Ramos (cell line): ENCODE measurements around the gene CHST11.
"Not testable (repeated sequence)": the region's sequence is repeated elsewhere in the genome, so short reads cannot be mapped to it uniquely, and the experiment has no call there.

Experiments
- in situ Hi-C: fragments of 300-500 bp; cut with MboI; formaldehyde crosslinking; loops from one replicate; pipeline ENCODE4 v1.14.3; 2022; ENCODE audit warnings: low sequenced_read_pairs; ENCODE audit not compliant: unreplicated experiment

Gene CHST11

DNA sequence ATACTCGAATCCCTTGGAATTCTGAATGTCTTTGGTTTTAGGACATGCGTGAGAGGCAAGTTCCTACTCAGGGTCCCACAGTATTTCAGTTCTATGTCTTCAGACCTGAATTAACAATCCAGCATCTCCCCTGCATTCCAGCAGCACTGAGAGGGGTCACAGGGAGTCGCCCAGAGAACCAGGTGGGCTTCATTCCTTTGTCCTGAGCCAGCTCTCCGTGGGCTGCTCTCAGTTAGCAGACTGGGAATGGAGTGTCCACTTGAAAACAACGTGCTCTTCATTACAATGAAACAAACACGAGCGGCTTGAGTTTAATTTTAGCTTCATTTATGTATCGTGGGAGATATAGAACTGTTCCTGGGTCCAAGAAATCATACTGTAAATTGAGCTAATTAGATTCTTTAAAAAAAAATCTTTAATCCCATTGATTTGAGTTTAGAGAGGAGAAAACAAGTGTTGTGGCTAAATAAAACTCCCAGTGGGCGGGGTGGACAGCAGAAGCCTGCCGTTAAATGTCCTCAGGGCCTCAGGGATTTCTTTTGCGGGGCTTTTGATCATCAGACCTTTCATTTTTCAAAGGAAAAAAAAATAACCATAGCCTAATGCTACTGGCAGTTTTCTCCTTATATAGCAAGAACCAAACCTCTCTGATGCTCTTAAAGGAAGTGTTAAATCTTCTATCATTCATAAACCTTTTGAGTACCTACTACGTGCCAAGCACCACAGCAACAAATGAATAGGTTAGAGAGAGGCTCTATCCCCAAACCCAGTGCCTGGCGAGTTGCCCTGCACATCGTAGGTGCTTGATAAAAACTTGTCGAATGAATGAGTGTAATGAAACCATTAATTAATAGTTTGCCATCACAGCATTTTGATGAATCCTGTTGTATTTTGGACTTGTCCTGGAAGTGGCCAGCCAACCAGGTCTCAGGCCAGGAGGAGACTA is 140.4 kb downstream of the CHST11 start:
- in situ Hi-C loops, result no loop called here

DNA sequence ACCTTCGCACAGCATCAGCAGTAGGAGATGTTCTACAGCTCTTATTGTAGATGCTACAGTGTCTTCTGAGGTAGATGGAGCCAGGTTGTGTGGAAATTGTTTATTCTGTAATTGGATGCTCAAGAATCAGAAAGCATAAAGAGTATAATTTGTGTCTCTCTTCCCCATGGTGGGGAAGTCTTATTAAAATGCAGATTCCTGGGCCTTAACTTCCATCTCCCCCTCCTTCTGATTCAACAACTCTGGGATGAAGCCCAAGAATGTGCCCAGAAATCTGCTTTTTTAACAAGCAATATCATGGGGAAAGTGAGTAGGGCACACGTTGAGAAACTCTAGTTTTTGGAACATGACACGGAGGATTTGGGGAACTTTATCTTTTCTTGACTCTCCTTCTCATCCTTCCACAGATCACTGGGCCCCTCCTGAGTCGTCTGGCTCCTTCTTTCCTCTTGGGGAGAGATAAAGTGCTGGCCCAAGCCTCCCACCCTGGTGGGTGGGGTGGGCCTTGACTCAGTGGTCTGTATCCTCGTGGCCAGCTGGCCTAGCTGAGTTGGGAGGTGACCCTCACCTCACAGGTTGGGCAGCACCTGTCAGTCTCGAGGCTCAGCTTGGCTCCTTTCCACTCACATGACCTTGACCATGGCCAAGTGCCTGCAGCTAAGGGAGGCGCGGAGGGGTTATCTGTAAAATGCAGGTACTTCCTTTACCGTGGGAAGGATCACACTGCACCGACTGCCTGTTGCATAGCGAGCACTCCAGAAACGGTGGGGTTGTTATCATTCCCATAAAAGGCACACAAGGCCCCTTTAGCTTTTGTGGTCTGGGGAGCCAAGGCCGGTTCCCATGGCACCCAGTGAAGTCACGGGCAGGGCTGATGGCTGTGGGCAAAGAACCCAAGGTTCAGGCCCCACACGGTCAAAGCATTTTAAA is 141.9 kb downstream of the CHST11 start:
- in situ Hi-C loops, result no loop called here

GRCh38 chr12:104599272-104600035 is 142.7 kb downstream of the CHST11 start:
- in situ Hi-C loops, result no loop called here

- in situ Hi-C loops, result no loop called here
These were observed 143.4 kb downstream of the CHST11 start for GRCh38 chr12:104600036-104600712.

DNA sequence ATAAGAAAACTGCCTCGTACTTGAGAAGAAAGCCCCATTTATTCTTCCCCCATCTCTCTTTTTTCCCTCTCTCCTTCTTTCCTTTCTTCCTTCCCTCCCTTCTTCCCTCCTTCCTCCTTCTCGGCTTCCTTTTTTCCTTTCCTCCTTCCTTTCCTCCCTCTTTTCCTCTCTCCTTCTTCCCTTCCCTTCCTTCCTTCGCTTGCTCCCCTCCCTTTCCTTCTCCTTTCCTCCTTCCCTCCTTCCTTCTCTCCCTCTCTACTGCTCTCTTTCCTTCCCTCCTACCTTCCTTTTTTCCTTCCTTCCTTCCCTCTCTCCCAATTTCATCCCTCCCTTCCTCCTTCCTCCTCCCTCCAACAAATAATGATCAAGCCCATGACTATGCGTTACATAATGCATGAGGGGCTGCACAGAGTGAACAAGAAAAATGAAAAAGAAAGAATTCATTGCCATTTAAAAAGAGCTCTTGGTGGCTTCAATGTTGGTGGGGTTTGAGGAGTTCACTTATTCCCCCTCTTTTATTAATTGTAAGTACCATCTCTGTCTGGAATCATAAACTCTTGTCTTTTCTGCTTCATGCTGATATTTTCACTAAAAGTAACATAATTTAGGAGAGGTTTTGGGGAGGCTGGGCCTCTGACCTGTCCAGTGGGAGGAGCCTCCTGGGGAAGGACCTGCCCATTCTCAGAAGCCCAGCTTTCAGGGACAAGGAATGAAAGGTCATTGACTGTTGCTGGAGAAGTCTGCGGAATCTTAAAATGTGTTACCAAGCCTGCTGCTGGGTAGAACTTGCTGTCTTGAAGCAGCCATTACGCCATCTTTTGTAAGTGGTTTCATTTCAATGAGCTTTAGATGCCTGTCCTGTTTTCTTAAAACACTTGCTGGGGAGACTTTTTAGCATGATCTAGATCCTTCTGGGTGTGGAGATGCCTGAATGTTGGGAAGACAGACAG is 144.3 kb downstream of the CHST11 start:
- in situ Hi-C loops, result no loop called here

DNA sequence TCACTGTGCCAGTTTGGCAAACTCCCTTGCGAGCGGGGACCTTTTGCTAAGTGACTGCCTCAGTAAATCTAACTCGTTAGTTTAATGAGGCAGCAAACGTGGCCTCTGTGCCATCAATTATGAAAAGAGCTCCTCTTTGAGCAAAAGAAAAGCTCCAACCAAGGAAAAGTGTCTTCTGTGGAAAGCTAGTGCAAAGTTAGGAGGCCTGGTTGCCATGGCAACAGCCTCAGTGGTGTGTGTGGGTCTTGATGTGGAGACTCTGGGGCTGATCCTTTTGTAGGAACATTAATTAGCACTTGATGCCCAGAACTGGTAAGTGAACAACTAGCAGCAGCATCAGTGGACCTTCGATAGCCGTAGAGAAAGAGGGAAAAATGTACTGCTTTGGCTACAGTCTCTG is 145.7 kb downstream of the CHST11 start:
- in situ Hi-C loops, result no loop called here

DNA sequence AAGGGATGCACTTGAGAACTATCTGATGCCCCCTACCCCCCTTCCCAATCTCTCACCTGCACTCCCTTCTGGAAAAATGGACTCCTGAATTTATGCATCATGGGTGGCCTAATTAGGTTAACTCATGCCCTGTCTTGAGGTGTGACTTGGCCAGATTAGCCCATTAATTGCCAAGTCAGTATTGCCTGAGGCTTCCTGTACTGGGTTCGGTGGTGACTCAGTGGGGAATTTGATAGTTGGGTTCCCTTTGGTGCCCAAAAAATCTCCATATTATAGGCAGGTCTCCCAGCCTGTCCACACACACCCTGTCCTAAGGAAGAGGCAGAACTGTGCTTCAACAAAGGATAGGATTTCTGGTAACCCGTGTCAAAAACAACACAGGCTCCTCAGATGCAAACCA is 146.1 kb downstream of the CHST11 start:
- in situ Hi-C loops, result no loop called here

DNA sequence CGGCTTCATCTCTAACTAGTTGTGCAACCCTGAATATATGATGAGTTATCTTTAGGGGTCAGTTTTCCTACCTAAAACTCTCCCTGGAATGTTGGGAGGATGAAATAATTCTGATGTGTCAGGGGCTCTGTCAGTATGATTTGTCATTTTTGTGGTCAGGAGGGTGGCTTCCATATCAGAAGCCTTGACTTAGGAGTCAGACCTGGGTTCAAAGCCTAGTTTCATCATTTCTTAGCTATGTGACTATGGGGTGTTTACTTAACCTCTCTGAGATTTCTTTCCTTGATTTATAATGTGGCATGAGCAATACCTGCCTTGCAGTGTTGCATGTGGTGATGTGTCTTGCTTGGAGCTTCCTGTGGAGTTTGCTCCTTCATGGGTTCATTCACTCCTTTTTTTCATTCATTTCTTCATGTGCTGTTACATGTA is 146.8 kb downstream of the CHST11 start:
- in situ Hi-C loops, result no loop called here

DNA sequence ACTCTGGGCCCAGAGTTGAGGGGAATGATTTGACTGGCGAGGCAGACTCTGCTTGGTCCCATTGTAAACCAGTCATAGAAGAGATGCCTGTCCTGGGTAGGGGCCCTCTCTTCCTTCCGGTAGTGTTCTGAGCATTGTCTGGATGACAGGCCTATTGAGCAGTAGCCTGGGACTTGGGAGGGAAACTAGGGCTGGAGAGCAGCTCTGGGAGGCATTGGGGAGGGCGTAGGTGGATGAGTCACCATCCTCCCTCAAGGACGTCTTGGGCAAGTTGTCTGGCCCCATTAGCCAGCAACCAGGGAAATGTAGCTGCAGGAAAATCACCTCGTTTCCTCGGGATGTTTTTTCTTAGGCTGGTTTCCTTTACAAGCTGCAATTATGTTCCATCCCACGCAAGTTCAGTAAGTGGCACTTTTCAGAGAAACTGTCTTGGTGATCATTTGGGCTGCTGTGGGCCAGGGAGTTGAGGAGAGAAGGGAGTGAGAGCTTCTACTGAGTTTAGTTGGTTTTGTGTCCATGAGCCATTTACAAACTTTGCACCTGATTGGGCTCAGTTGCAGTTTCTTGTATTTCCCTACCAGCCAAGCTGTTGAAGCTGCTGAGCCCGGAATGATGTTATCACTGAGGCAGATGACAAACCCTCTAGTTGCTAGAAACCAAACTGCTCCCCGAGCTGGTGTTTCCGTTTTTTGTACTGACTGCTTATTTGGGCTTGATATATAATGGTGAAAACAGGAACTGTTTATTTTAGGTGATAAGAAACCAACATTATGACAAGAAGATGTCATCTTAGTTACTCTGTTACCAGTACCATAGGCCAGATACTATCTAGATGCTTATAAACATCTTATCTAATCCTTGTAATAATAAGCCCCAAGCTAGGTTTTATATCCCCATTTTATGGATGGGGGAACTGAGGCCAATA is 147.6 kb downstream of the CHST11 start:
- in situ Hi-C loops, result no loop called here

- in situ Hi-C loops, result no loop called here
These were observed 148.4 kb downstream of the CHST11 start for GRCh38 chr12:104604995-104605675.

- in situ Hi-C loops, result no loop called here
These were observed 148.9 kb downstream of the CHST11 start for GRCh38 chr12:104605685-104606084.

DNA sequence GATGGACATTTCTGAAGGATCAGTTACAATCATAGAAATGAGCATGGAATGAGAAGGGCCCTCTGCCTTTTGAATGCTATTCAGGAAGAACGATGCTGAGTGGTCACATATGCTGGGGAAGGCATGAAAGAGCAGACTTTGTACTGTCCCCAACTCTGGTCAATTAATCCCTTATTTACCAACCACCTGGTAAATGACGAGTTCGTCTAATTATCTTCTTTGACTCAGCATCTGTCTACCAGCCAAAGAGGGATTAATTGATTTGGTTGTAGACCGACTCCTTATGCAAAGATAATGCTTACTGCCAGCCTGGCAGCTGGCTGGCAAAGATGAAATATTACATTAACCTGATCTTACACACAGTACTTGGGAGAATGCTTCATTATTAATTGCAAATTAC is 152.2 kb downstream of the CHST11 start:
- in situ Hi-C loops, result no loop called here

DNA sequence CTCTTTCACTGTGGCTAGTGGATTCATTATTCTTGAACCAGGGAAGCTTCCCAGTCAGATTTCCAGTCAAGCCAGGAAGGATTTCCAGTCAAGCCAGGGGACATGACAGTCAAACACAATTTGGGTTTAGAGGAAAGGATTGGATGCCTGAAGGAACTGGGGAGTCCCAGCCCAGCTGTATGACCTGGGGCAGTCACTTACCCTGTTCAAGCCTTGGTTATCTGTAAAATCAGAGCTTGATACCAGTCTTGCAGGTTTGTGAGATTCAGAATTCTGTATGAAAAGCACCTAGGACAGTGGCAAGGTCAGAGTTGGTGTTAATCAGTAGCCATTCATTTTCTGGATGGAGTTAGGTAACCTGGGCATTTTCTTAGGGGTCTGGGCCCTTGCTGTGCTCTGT is 152.7 kb downstream of the CHST11 start:
- in situ Hi-C loops, result no loop called here

- in situ Hi-C loops, result no loop called here
These were observed 153.9 kb downstream of the CHST11 start for GRCh38 chr12:104610513-104611235.

GRCh38 chr12:104611671-104612070 is 154.9 kb downstream of the CHST11 start:
- in situ Hi-C loops, result no loop called here

DNA sequence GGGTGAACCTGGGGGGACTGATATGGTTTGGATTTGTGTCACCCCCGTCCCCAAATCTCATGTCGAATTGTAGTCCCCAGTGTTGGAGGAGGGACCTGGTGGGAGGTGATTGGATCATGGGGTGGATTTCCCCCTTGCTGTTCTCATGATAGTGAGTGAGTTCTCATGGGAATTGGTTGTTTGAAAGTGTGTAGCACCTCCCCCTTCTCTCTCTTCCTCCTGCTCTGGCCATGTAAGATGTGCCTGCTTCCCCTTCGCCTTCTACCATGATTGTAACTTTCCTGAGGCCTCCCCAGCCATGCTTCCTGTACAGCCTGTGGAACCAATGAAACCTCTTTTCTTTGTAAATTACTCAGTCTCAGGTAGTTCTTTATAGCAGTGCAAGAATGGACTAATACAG is 156.6 kb downstream of the CHST11 start:
- in situ Hi-C loops, result not testable (repeated sequence)
